Measurements from ENCODE around the gene LLGL1.

DNA sequence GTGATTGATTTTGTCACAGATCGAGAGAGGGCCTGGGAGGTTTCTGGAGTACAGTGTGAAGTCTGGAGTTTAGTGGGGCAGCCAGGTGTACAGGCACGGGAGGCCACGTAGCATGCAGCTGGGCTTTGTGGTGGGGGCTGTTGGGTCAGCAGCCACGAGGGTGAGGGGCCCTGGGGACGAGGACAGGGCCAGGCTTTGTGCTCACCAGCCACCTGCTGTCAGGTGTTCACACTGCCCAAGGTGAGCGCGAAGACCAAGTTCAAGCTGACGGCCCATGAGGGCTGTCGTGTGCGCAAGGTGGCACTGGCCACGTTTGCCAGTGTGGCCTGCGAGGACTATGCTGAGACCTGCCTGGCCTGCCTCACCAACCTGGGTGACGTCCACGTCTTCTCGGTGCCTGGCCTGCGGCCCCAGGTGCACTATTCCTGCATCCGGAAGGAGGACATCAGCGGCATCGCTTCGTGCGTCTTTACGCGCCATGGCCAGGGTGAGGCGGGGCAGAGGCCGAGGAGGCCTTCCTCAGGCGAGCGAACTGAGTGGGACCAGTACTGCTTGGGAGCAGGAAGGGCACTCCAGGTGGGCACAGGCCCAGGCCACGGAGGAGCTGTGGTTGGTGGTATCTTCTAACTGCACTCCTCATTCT lies 15.9 kb downstream of the LLGL1 start:
- TF ChIP-seq, protein P1, sequence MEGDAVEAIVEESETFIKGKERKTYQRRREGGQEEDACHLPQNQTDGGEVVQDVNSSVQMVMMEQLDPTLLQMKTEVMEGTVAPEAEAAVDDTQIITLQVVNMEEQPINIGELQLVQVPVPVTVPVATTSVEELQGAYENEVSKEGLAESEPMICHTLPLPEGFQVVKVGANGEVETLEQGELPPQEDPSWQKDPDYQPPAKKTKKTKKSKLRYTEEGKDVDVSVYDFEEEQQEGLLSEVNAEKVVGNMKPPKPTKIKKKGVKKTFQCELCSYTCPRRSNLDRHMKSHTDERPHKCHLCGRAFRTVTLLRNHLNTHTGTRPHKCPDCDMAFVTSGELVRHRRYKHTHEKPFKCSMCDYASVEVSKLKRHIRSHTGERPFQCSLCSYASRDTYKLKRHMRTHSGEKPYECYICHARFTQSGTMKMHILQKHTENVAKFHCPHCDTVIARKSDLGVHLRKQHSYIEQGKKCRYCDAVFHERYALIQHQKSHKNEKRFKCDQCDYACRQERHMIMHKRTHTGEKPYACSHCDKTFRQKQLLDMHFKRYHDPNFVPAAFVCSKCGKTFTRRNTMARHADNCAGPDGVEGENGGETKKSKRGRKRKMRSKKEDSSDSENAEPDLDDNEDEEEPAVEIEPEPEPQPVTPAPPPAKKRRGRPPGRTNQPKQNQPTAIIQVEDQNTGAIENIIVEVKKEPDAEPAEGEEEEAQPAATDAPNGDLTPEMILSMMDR (conservative IDR thresholded peaks at IDR 0.05 in 1 of 2, IDR thresholded peaks at IDR 0.05 in 1 of 2; ENCODE audit: low read depth in 1 of 2, low read length in 2 of 2) = no peak
- no peak for TF ChIP-seq EZH2 (IDR thresholded peaks at IDR 0.05; ENCODE audit: low read length, missing control alignments)

Data from fibroblast of lung (primary cell).